HepG2 (cell line): ENCODE results near the gene CPT1C. TPM values are rescaled to one million over a fixed set of nuclear protein-coding genes. Genes with fewer than 3 reads are reported as not detected.

Source experiments
- ATAD3A ChIP-seq: sonication (generic); formaldehyde crosslinking; IDR thresholded peaks from 2 replicates; pipeline ENCODE4 v1.4.0; 2020; ENCODE audit warnings: missing genetic modification reagents
- CCDC6 ChIP-seq: sonication (generic); formaldehyde crosslinking; IDR thresholded peaks from 2 replicates; pipeline ENCODE4 v1.8.1; 2022; ENCODE audit warnings: mild to moderate bottlenecking, missing genetic modification reagents, moderate library complexity
- CREM ChIP-seq, 2 experiments: sonication (generic) in 1 of 2; formaldehyde crosslinking in 1 of 2; IDR thresholded peaks; 2 replicates each; pipeline versions ENCODE4 v1.4.0 to v1.6.1; 2016 to 2020; ENCODE audit warnings: antibody characterized with exemption in 1 of 2, mild to moderate bottlenecking in 1 of 2, missing genetic modification reagents in 1 of 2
- EP300 ChIP-seq, 3 experiments: sonication (generic) in 1 of 3; formaldehyde crosslinking in 1 of 3; IDR thresholded peaks; 2 replicates each; pipeline versions ENCODE4 v1.5.1 to v1.6.1; 2011 to 2020; ENCODE audit warnings: low read depth in 2 of 3, low read length in 2 of 3, borderline replicate concordance in 1 of 3, improper control_type of control experiment in 1 of 3, mild to moderate bottlenecking in 1 of 3, missing genetic modification reagents in 1 of 3, moderate library complexity in 1 of 3
- HDAC1 ChIP-seq: sonication (generic); formaldehyde crosslinking; IDR thresholded peaks from 2 replicates; pipeline ENCODE4 v1.5.1; 2020; ENCODE audit warnings: mild to moderate bottlenecking, missing genetic modification reagents
- HNRNPUL1 ChIP-seq: fragments of 200-400 bp; formaldehyde crosslinking; IDR thresholded peaks from 2 replicates; pipeline ENCODE4 v1.6.1; 2017; ENCODE audit warnings: low read depth, mild to moderate bottlenecking, low read length, moderate library complexity
- KAT2B ChIP-seq: fragments of 150-350 bp; IDR thresholded peaks from 2 replicates; pipeline ENCODE4 v1.6.1; 2014; ENCODE audit warnings: low read depth, low read length, borderline replicate concordance
- KLF12 ChIP-seq: sonication (generic); formaldehyde crosslinking; IDR thresholded peaks from 2 replicates; pipeline ENCODE4 v1.4.0; 2020; ENCODE audit warnings: missing genetic modification reagents, borderline replicate concordance
- KMT2A ChIP-seq: sonication (generic); formaldehyde crosslinking; IDR thresholded peaks from 2 replicates; pipeline ENCODE4 v1.4.0; 2020; ENCODE audit warnings: missing genetic modification reagents
- MAFK ChIP-seq, 2 experiments: IDR thresholded peaks in 1 of 2; conservative IDR thresholded peaks in 1 of 2; 2 replicates each; pipeline ENCODE4 v1.6.1; 2011; ENCODE audit warnings: improper control_type of control experiment in 2 of 2, low read length in 2 of 2
- MATR3 ChIP-seq: sonication (generic); formaldehyde crosslinking; IDR thresholded peaks from 2 replicates; pipeline ENCODE4 v1.4.0; 2020; ENCODE audit warnings: missing genetic modification reagents
- MXD4 ChIP-seq: IDR thresholded peaks from 2 replicates; pipeline ENCODE4 v1.6.1; 2016; ENCODE audit warnings: mild to moderate bottlenecking, missing biosample characterization, missing genetic modification reagents
- NFATC3 ChIP-seq: sonication (generic); formaldehyde crosslinking; IDR thresholded peaks from 2 replicates; pipeline ENCODE4 v1.5.1; 2020; ENCODE audit warnings: mild to moderate bottlenecking, missing genetic modification reagents
- NFIC ChIP-seq: IDR thresholded peaks from 2 replicates; pipeline ENCODE4 v1.6.1; 2012; ENCODE audit warnings: mild to moderate bottlenecking, low read length, inconsistent platforms
- NRL ChIP-seq: sonication (generic); formaldehyde crosslinking; IDR thresholded peaks from 2 replicates; pipeline ENCODE4 v1.5.0; 2020; ENCODE audit warnings: missing genetic modification reagents, mild to moderate bottlenecking, moderate library complexity, borderline replicate concordance
- SNAPC2 ChIP-seq: sonication (generic); formaldehyde crosslinking; IDR thresholded peaks from 2 replicates; pipeline ENCODE4 v1.8.1; 2022; ENCODE audit warnings: mild to moderate bottlenecking, missing genetic modification reagents
- SSRP1 ChIP-seq: IDR thresholded peaks from 2 replicates; pipeline ENCODE4 v1.6.1; 2016; ENCODE audit warnings: control low read depth
- STAG1 ChIP-seq: sonication (generic); formaldehyde crosslinking; IDR thresholded peaks from 2 replicates; pipeline ENCODE4 v1.4.0; 2020; ENCODE audit warnings: missing genetic modification reagents
- ZFP1 ChIP-seq: IDR thresholded peaks from 2 replicates; pipeline ENCODE4 v1.6.1; 2016
- ZNF546 ChIP-seq: sonication (generic); formaldehyde crosslinking; conservative IDR thresholded peaks from 2 replicates; pipeline ENCODE4 v1.8.1; 2023; ENCODE audit warnings: mild to moderate bottlenecking, missing genetic modification reagents
- ZNF552 ChIP-seq: sonication (generic); formaldehyde crosslinking; IDR thresholded peaks from 2 replicates; pipeline ENCODE4 v1.9.0; 2022; ENCODE audit warnings: missing genetic modification reagents, mild to moderate bottlenecking, borderline replicate concordance
- ZNF569 ChIP-seq: sonication (generic); formaldehyde crosslinking; IDR thresholded peaks from 2 replicates; pipeline ENCODE4 v1.5.0; 2020; ENCODE audit warnings: mild to moderate bottlenecking, missing genetic modification reagents, moderate library complexity, borderline replicate concordance
- ZNF615 ChIP-seq: sonication (generic); formaldehyde crosslinking; IDR thresholded peaks from 2 replicates; pipeline ENCODE4 v1.5.0; 2020; ENCODE audit warnings: mild to moderate bottlenecking, missing genetic modification reagents, borderline replicate concordance
- ZNF747 ChIP-seq: sonication (generic); formaldehyde crosslinking; IDR thresholded peaks from 2 replicates; pipeline ENCODE4 v1.8.1; 2023; ENCODE audit warnings: missing genetic modification reagents, mild to moderate bottlenecking, borderline replicate concordance
- polyA plus RNA-seq, 8 experiments: library from polyadenylated mRNA; depleted of rRNA in 3 of 8; stranded (reverse) in 7 of 8; unstranded in 1 of 8; fragments of >200 nt; fragmentation: Illumina TruSeq in 4 of 8; extraction: Trizol in 4 of 8; gene quantifications; 2 replicates each; pipeline versions ENCODE4 v1.2.1 to v1.2.3, GENCODE V29; 2011 to 2016; ENCODE audit warnings: low read depth in 4 of 8, missing spikeins in 1 of 8, mixed read lengths in 1 of 8; ENCODE audit not compliant: insufficient read depth in 1 of 8
- total RNA-seq, 5 experiments: library from RNA; depleted of rRNA; stranded (reverse); fragments of >200 nt; fragmentation: Illumina TruSeq; extraction: Trizol; gene quantifications; 2 replicates each; pipeline ENCODE4 v1.2.3, GENCODE V29; 2016; ENCODE audit warnings: low read depth in 1 of 5
- TF ChIP-seq, protein P1 (sequence below): sonication (generic); formaldehyde crosslinking; IDR thresholded peaks from 2 replicates; pipeline ENCODE4 v1.4.0; 2020; ENCODE audit warnings: mild to moderate bottlenecking, missing genetic modification reagents
- TF ChIP-seq, protein P2 (sequence below): fragments of 450-650 bp; IDR thresholded peaks from 2 replicates; pipeline ENCODE4 v1.6.1; 2016
- TF ChIP-seq, protein P3 (sequence below): sonication (generic); formaldehyde crosslinking; IDR thresholded peaks from 2 replicates; pipeline ENCODE4 v1.5.0; 2020; ENCODE audit warnings: missing genetic modification reagents, mild to moderate bottlenecking, borderline replicate concordance

The CPT1C gene
- total and polyA plus RNA-seq, 2 of the 13 experiments (the other 11 are each of a cell fraction or from before 2014, with no cell fraction given), result 0.18 TPM; not detected in 1

DNA sequence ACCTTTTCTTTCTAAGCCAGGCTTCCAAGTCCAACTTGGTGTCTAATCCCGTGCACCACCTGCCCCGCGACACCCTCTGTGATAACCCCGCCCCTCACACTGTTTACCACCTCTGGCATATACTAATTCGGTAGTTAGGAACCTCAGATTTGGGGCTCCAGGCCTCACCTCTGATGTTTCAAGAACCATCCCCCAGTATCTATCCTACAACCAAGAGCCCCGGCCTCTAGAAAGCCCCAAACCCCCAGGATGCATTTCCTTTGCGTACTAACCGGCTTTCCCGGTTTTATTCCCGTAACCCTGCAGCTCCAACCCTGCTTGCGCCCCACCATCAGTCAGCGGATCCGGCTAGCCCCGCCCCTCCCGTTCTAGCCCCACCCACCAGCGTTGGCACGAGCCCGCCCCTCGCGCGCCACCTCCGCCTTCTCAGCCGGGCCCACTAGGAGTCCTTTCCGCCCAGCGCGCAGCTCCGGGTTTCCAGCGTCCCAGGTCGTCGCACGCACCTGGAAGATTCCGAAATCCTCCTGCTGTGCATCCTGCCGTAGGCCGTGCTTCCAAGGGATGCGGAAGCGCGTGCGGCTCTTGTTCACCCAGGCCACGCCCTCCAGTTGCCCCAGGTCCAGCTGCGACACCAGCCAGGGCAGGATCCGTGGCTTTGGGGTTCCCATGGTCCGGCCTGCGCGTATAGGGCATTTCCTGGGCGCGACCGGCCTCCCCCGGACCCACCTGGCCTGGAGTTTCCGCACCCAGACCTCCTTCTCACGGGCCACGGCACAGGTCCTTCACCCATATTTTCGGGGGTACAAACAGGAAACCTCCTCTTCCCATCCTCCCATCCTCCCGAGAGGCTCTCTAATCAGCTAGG lies 26.5 kb upstream of the CPT1C start (continued):
- TF ChIP-seq ZNF615 (CRISPR knock-in tag) (no peak), ZNF552 (no peak), ZFP1 (CRISPR knock-in tag) (no peak), STAG1 (CRISPR knock-in tag) (no peak), KMT2A (CRISPR knock-in tag) (no peak), NRL (CRISPR knock-in tag) (no peak; the same call in 1 of the 2 replicates), CCDC6 (CRISPR knock-in tag) (no peak), NFATC3 (no peak), MATR3 (CRISPR knock-in tag) (no peak), SSRP1 (CRISPR knock-in tag) (no peak), ZNF569 (CRISPR knock-in tag) (no peak), CREM (IDR thresholded peaks at IDR 0.05) (peak; percentile 33; the same call in 1 of the 2 replicates), CREM (CRISPR knock-in tag; IDR thresholded peaks at IDR 0.05) (no peak), KAT2B (no peak), HNRNPUL1 (no peak), KLF12 (CRISPR knock-in tag) (no peak), MAFK (conservative IDR thresholded peaks at IDR 0.05 in 1 of 2, IDR thresholded peaks at IDR 0.05 in 1 of 2; ENCODE audit: low read length in 2 of 2) (no peak), ZNF747 (CRISPR knock-in tag) (no peak), SNAPC2 (no peak), MXD4 (CRISPR knock-in tag) (0 out of 2 replicates have a peak, but pooled peaks have one; percentile 38), HDAC1 (peak; percentile 62), NFIC (no peak), ZNF546 (no peak), EP300 (IDR thresholded peaks at IDR 0.05; ENCODE audit: low read depth in 2 of 2, low read length in 2 of 2) (no peak), EP300 (CRISPR knock-in tag; IDR thresholded peaks at IDR 0.05; ENCODE audit: borderline replicate concordance) (no peak), ATAD3A (CRISPR knock-in tag) (no peak)
- TF ChIP-seq, protein P1, sequence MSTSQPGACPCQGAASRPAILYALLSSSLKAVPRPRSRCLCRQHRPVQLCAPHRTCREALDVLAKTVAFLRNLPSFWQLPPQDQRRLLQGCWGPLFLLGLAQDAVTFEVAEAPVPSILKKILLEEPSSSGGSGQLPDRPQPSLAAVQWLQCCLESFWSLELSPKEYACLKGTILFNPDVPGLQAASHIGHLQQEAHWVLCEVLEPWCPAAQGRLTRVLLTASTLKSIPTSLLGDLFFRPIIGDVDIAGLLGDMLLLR (CRISPR knock-in tag), result no peak
- TF ChIP-seq, protein P2, sequence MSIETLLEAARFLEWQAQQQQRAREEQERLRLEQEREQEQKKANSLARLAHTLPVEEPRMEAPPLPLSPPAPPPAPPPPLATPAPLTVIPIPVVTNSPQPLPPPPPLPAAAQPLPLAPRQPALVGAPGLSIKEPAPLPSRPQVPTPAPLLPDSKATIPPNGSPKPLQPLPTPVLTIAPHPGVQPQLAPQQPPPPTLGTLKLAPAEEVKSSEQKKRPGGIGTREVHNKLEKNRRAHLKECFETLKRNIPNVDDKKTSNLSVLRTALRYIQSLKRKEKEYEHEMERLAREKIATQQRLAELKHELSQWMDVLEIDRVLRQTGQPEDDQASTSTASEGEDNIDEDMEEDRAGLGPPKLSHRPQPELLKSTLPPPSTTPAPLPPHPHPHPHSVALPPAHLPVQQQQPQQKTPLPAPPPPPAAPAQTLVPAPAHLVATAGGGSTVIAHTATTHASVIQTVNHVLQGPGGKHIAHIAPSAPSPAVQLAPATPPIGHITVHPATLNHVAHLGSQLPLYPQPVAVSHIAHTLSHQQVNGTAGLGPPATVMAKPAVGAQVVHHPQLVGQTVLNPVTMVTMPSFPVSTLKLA, result peak; percentile 28; the same call in 1 of the 2 replicates
- TF ChIP-seq, protein P3, sequence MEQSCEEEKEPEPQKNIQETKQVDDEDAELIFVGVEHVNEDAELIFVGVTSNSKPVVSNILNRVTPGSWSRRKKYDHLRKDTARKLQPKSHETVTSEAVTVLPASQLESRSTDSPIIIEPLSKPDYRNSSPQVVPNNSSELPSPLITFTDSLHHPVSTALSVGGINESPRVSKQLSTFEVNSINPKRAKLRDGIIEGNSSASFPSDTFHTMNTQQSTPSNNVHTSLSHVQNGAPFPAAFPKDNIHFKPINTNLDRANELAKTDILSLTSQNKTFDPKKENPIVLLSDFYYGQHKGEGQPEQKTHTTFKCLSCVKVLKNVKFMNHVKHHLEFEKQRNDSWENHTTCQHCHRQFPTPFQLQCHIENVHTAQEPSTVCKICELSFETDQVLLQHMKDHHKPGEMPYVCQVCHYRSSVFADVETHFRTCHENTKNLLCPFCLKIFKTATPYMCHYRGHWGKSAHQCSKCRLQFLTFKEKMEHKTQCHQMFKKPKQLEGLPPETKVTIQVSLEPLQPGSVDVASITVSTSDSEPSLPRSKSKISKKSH (CRISPR knock-in tag), result peak; percentile 64; the same call in 1 of the 2 replicates
